Natural killer cell (primary cell): ENCODE results near the gene FZR1. TPM values are rescaled to one million over a fixed set of nuclear protein-coding genes. Genes with fewer than 3 reads are reported as not detected.
A peak's percentile ranks its signal among the peaks of the same experiment; 100 is the strongest.

Experiments
- ATAC-seq, 3 donors: fragments of 150-1000 bp in 2 of 3; fragments of 200-7000 bp in 1 of 3; cut with Tn5 transposase; 1 replicate in 1 of 3; 2 replicates in 2 of 3; pipeline ENCODE4 v1.10.0; 2021; ENCODE audit warnings: mild to moderate bottlenecking in 2 of 3, moderate library complexity in 2 of 3
- DNase-seq, 2 donors: peaks; one replicate each; pipeline versions ENCODE4 v3.0.0 to v3.0.0-alpha.2; 2013 to 2021; ENCODE audit warnings: mixed read lengths in 1 of 2
- H3K27ac ChIP-seq: one replicate; pipeline ENCODE4 v1.5.1; 2013; ENCODE audit warnings: mild to moderate bottlenecking, low read length
- H3K27me3 ChIP-seq: one replicate; pipeline ENCODE4 v1.6.1; 2013; ENCODE audit warnings: low read length; ENCODE audit not compliant: control insufficient read depth, insufficient read depth
- H3K36me3 ChIP-seq: one replicate; pipeline ENCODE4 v1.6.1; 2013; ENCODE audit warnings: low read length; ENCODE audit not compliant: control insufficient read depth, insufficient read depth
- H3K4me1 ChIP-seq: one replicate; pipeline ENCODE4 v1.6.1; 2013; ENCODE audit warnings: low read length; ENCODE audit not compliant: control insufficient read depth, insufficient read depth
- H3K4me3 ChIP-seq: one replicate; pipeline ENCODE4 v1.5.1; 2013; ENCODE audit warnings: low read length
- H3K9me3 ChIP-seq: one replicate; pipeline ENCODE4 v1.6.1; 2013; ENCODE audit warnings: low read length; ENCODE audit not compliant: control insufficient read depth, insufficient read depth
- H3K27ac Mint-ChIP-seq, 2 donors: one replicate each; pipeline ENCODE4 v1.8.0; 2022; ENCODE audit warnings: mild to moderate bottlenecking in 2 of 2, mixed read lengths in 2 of 2, moderate library complexity in 1 of 2
- H3K27me3 Mint-ChIP-seq, 2 donors: one replicate each; pipeline ENCODE4 v1.8.0; 2022; ENCODE audit warnings: low read depth in 2 of 2, mixed read lengths in 2 of 2
- H3K36me3 Mint-ChIP-seq: one replicate; pipeline ENCODE4 v1.8.0; 2022; ENCODE audit warnings: mixed read lengths
- H3K4me1 Mint-ChIP-seq, 2 donors: one replicate each; pipeline ENCODE4 v1.8.0; 2022; ENCODE audit warnings: mixed read lengths in 2 of 2
- H3K4me3 Mint-ChIP-seq: one replicate; pipeline ENCODE4 v1.8.0; 2022; ENCODE audit warnings: mild to moderate bottlenecking, moderate library complexity, mixed read lengths
- H3K9me3 Mint-ChIP-seq, 2 donors: one replicate each; pipeline ENCODE4 v1.8.0; 2022; ENCODE audit warnings: mixed read lengths in 2 of 2
- WGBS: methylation state at CpG from one replicate; pipeline ENCODE4 v1.1.7; 2013; ENCODE audit warnings: missing lambda C conversion rate; ENCODE audit not compliant: insufficient coverage; 5-methylcytosine and 5-hydroxymethylcytosine counted together
- intact Hi-C: fragments of 100-400 bp; cut with micrococcal nuclease; formaldehyde crosslinking; loops from one replicate; pipeline ENCODE4 v1.14.2; 2022
- total RNA-seq, 4 donors: library from RNA; stranded (reverse); fragments of 120-200 nt in 1 of 4; gene quantifications; one replicate each; pipeline versions ENCODE4 v1.2.3 to v1.2.4, GENCODE V29; 2013 to 2022
- TF ChIP-seq, protein P1 (sequence below): fragments of 200-600 bp; IDR thresholded peaks from one replicate; pipeline ENCODE4 v1.8.0; 2022; ENCODE audit warnings: antibody characterized with exemption

Gene FZR1
- total RNA-seq, 3 donors from 2014 or later (not counting 1 experiment from before 2014, with no cell fraction given) = 89.1 to 98.3 (median 91.4) TPM

DNA sequence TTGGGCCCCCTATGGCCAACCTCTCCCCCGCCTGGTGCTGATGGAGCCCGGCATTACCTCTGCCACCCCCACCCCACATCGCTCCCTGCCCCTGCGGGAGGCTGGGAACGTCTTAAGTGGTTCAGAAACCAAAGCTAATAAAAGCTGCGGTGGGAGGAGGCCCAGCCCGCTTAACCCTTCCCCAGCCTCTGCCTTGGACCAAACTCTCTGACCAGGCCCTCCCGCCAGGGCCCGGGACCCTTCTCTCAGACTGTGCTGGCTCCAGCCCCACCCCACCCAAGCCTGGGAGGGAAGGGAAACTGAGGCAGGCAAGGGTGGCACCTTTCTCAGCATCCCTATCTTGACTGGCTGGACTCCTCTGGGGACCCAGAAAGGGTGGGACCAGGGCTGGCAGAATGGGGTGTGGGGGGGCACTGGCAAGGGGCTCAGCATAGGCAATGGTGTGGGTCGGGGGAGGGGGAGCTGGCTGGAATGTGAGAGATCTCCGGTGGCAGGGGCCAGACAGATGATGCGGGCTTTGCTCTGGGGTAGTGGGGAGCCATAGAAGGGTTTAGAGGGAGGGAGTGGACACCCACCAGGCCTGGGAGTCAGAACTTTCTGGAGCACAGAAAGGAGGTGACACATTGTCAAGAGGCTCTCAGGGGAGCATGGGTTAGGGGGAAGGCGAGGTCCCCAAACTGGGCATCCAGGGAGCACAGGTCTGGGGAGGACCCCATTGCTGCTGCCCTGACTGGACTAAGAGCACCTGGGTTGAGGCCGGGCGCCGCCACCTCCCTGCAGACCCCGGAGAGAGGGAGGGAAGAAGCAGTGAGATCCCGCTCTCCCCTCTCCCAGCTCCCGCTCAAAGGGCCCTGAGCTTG is 47.7 kb upstream of the FZR1 start:
- TF ChIP-seq, protein P1, sequence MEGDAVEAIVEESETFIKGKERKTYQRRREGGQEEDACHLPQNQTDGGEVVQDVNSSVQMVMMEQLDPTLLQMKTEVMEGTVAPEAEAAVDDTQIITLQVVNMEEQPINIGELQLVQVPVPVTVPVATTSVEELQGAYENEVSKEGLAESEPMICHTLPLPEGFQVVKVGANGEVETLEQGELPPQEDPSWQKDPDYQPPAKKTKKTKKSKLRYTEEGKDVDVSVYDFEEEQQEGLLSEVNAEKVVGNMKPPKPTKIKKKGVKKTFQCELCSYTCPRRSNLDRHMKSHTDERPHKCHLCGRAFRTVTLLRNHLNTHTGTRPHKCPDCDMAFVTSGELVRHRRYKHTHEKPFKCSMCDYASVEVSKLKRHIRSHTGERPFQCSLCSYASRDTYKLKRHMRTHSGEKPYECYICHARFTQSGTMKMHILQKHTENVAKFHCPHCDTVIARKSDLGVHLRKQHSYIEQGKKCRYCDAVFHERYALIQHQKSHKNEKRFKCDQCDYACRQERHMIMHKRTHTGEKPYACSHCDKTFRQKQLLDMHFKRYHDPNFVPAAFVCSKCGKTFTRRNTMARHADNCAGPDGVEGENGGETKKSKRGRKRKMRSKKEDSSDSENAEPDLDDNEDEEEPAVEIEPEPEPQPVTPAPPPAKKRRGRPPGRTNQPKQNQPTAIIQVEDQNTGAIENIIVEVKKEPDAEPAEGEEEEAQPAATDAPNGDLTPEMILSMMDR = no peak
- H3K36me3 Mint-ChIP-seq = no peaks in the 10 kb centered on the region
- Histone ChIP-seq H3K4me3 (no peak overlapping the region), H3K27ac (no peak overlapping the region), H3K36me3 (peaks cover 4% of the 10 kb centered on the region), H3K27me3 (no peaks in the 10 kb centered on the region), H3K9me3 (no peaks in the 10 kb centered on the region), H3K4me1 (peaks cover 4% of the 10 kb centered on the region)
- DNase-seq (no peak), ATAC-seq (no peak)
- intact Hi-C loops = no loop called here
- WGBS = 81% methylated on average over 19 of the region's 19 CpGs
- H3K4me3 Mint-ChIP-seq = no peak overlapping the region
- no peak overlapping the region for H3K27ac Mint-ChIP-seq
- peaks cover 0 to 13% of the 10 kb centered on the region in 2 donors for H3K4me1 Mint-ChIP-seq
- H3K9me3 Mint-ChIP-seq = no peaks in the 10 kb centered on the region
- H3K27me3 Mint-ChIP-seq = no peaks in the 10 kb centered on the region

DNA sequence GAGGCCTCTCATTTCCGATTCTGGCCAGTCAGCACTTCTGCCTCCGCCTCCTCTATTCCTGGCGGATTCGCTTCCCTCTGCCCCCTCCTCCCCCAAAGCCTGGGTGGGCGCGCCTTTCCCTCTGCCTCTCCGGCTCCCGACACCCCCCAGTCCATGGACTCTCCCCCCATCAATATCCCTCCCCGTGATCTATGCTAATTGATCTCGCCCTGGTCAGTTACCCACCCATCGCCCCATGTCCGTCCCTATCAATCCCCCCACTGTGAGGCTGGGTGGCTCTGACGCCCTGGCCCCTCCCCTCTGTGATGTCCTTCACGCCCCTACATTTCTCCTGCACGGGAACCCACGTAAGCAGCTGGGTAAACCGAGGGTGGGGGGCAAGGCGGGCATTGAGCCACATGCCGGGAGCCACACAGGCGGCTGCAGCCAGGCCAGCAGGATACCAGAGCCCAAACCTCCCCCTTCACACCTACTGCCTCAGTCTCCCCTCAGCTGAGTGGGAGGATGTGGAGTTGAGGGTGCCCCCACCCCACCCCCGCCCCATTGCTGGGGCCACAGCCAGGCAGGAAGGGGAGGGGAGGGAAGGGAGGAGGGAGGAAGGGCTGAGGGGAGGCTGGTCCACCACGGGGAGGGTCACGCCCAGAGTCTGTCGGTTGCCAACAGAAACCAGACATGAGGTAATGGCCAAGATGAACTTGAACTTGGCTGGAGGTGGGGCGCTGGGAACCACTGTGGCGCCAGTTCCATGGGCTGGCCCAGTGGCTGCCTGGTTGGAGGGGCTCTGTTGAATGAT is 46.8 kb upstream of the FZR1 start:
- WGBS = 82% methylated on average over 26 of the region's 26 CpGs
- TF ChIP-seq, protein P1 = no peak

DNA sequence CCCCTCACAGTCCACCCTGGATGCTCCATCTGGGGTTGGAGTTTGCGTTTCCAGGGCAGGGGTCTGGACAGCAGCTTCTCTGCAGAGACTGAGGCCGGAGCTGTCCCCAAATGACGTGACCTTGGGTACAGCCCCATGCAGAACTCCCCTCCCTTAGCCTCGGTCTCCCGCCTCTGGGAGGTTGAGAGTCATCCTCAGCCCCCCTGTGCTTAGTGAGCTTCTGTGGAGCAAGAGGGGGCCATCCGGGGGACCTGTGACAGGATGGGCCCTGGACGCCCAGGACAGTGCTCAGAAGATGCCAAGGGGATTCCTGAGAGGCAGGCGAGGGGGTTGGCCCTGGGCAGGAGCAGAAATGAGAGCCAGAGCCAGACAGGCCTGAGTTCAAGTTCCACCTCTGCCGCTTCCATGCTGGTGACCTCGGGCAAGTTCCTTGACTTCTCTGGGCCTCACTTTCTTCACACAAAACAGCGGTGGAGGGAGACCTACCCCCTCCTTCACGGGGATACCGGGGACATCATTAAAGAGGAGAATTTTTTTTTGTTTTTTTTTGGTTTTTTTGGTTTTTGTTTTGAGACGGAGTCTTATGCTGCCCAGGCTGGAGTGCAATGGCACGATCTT is 46.0 kb upstream of the FZR1 start:
- H3K27ac ChIP-seq = no peak overlapping the region
- intact Hi-C loops = no loop called here
- no peaks in the 10 kb centered on the region for H3K9me3 ChIP-seq
- DNase-seq (no peak), ATAC-seq (no peak)
- no peak overlapping the region for H3K4me3 ChIP-seq
- H3K36me3 Mint-ChIP-seq = no peaks in the 10 kb centered on the region
- TF ChIP-seq, protein P1 = no peak
- H3K27me3 Mint-ChIP-seq = no peaks in the 10 kb centered on the region
- H3K9me3 Mint-ChIP-seq = no peaks in the 10 kb centered on the region
- H3K4me1 Mint-ChIP-seq = peaks cover 0 to 13% of the 10 kb centered on the region in 2 donors
- H3K27me3 ChIP-seq = no peaks in the 10 kb centered on the region
- no peak overlapping the region for H3K27ac Mint-ChIP-seq
- WGBS = 92% methylated on average over 15 of the region's 15 CpGs
- no peak overlapping the region for H3K4me3 Mint-ChIP-seq
- H3K36me3 ChIP-seq = no peaks in the 10 kb centered on the region
- peaks cover 4% of the 10 kb centered on the region for H3K4me1 ChIP-seq

More for the DNA sequence above, 46.8 kb upstream of the FZR1 start:
- Histone ChIP-seq H3K9me3 (no peaks in the 10 kb centered on the region), H3K4me1 (peaks cover 4% of the 10 kb centered on the region), H3K27ac (no peak overlapping the region), H3K27me3 (no peaks in the 10 kb centered on the region), H3K4me3 (no peak overlapping the region), H3K36me3 (peaks cover 1% of the 10 kb centered on the region)
- ATAC-seq (peak; percentile 35 to 69 (median 49)), DNase-seq (no peak)
- intact Hi-C loops = no loop called here
- Mint-ChIP-seq H3K27me3 (no peaks in the 10 kb centered on the region), H3K36me3 (no peaks in the 10 kb centered on the region), H3K9me3 (no peaks in the 10 kb centered on the region), H3K4me3 (no peak overlapping the region), H3K4me1 (peaks cover 0 to 13% of the 10 kb centered on the region in 2 donors), H3K27ac (no peak overlapping the region)
